GM18502 (cell line): ENCODE measurements around the gene CIAO2A.
"Not testable (repeated sequence)": the region's sequence is repeated elsewhere in the genome, so short reads cannot be mapped to it uniquely, and the experiment has no call there.

Source experiments
- ATAC-seq: cut with Tn5 transposase; IDR thresholded peaks from one replicate; pipeline ENCODE4 v1.9.1; 2021; ENCODE audit warnings: mild to moderate bottlenecking; ENCODE audit not compliant: unreplicated experiment, poor library complexity

CIAO2A gene

GRCh38 chr15:64112073-64112772 lies 18.6 kb upstream of the CIAO2A start:
- no peak for ATAC-seq

- no peak for ATAC-seq
Measured at GRCh38 chr15:64111679-64112050, 18.0 kb upstream of the CIAO2A start.

GRCh38 chr15:64110950-64111678 lies 17.5 kb upstream of the CIAO2A start:
- ATAC-seq: no peak

- not testable (repeated sequence) for ATAC-seq
Measured at GRCh38 chr15:64110108-64110701, 16.6 kb upstream of the CIAO2A start.

- no peak for ATAC-seq
Measured at GRCh38 chr15:64107337-64107736, 13.7 kb upstream of the CIAO2A start.

GRCh38 chr15:64105113-64105704 lies 11.6 kb upstream of the CIAO2A start:
- ATAC-seq: no peak

GRCh38 chr15:64102497-64102896 lies 8.9 kb upstream of the CIAO2A start:
- no peak for ATAC-seq

- no peak for ATAC-seq
Measured at GRCh38 chr15:64100958-64101357, 7.3 kb upstream of the CIAO2A start.

GRCh38 chr15:64099379-64099778 lies 5.7 kb upstream of the CIAO2A start:
- no peak for ATAC-seq

- no peak for ATAC-seq
Measured at GRCh38 chr15:64096668-64097384, 3.2 kb upstream of the CIAO2A start.

GRCh38 chr15:64095795-64096667 lies 2.4 kb upstream of the CIAO2A start, which contains the start of gene SNX1:
Gene SNX1, plus strand, starts transcription at chr15:64095982. Its CDS starts 32 bp downstream, at chr15:64096014.
- peak; percentile 48 for ATAC-seq

GRCh38 chr15:64095431-64095794 lies 1.8 kb upstream of the CIAO2A start:
- no peak for ATAC-seq

- peak; percentile 2 for ATAC-seq
Measured at GRCh38 chr15:64092864-64093626, 593 bp downstream of the CIAO2A start.

- no peak for ATAC-seq
Measured at GRCh38 chr15:64092075-64092820, 1.4 kb downstream of the CIAO2A start.

- no peak for ATAC-seq
Measured at GRCh38 chr15:64090527-64090926, 3.1 kb downstream of the CIAO2A start.

- ATAC-seq: no peak
Measured at GRCh38 chr15:64089543-64090280, 3.9 kb downstream of the CIAO2A start.

GRCh38 chr15:64082757-64083156 lies 10.9 kb downstream of the CIAO2A start:
- no peak for ATAC-seq
